Endothelial cell of umbilical vein (primary cell): ENCODE data around the gene MBNL2. TPM values are rescaled to one million over a fixed set of nuclear protein-coding genes. Genes with fewer than 3 reads are reported as not detected.

Source experiments
- BruUV-seq: library from RNA; stranded (reverse); fragments of 400-500 nt; replicated peaks from 2 replicates; lab custom pipeline; 2021; lab: Mats Ljungman, UMichigan
- CTCF ChIA-PET: fragments of 300-600, 350-600 bp; sonication (Branson Sonifier 250); formaldehyde crosslinking; loops from one replicate; lab custom pipeline; 2021; ENCODE audit warnings: antibody characterized with exemption, inconsistent platforms; lab: Charles Lee
- POLR2A ChIA-PET: fragments of 300-600, 350-600 bp; sonication (Branson Sonifier 250); formaldehyde crosslinking; loops from one replicate; lab custom pipeline; 2021; ENCODE audit warnings: antibody characterized with exemption, inconsistent platforms; lab: Charles Lee
- DNase-seq: peaks from one replicate; pipeline ENCODE4 v3.0.0-alpha.2; 2011; ENCODE audit warnings: low read depth, low spot score
- FAIRE-seq: peaks from 2 replicates; lab custom pipeline; 2011; peaks lifted over from hg19 to GRCh38; lab: Jason Lieb, UNC
- H2AFZ ChIP-seq: 2 replicates; pipeline ENCODE4 v1.6.0; 2012; ENCODE audit warnings: low read depth, low read length, control low read depth, inconsistent platforms
- H3K27ac ChIP-seq: 2 replicates; pipeline ENCODE4 v1.5.1; 2011; ENCODE audit warnings: low read depth, mild to moderate bottlenecking, control low read depth, low read length, moderate library complexity; ENCODE audit not compliant: insufficient read depth
- H3K27me3 ChIP-seq, 2 experiments: 2 replicates each; pipeline versions ENCODE4 v1.6.0 to v1.6.1; 2011; ENCODE audit warnings: low read length in 2 of 2, mixed read lengths in 1 of 2; ENCODE audit not compliant: control insufficient read depth in 2 of 2, insufficient read depth in 2 of 2
- H3K36me3 ChIP-seq, 2 experiments: 2 replicates in 1 of 2; 3 replicates in 1 of 2; pipeline ENCODE4 v1.5.1; 2011; ENCODE audit warnings: low read length in 2 of 2, mild to moderate bottlenecking in 1 of 2, moderate library complexity in 1 of 2; ENCODE audit not compliant: control insufficient read depth in 2 of 2, insufficient read depth in 2 of 2; ENCODE audit errors: extremely low read depth in 1 of 2
- H3K4me1 ChIP-seq: 3 replicates; pipeline ENCODE4 v1.5.1; 2011; ENCODE audit warnings: mild to moderate bottlenecking, low read length; ENCODE audit not compliant: control insufficient read depth, insufficient read depth; ENCODE audit errors: extremely low read depth
- H3K4me2 ChIP-seq: 2 replicates; pipeline ENCODE4 v1.6.1; 2011; ENCODE audit warnings: low read length, control low read depth, mixed read lengths; ENCODE audit not compliant: insufficient read depth
- H3K4me3 ChIP-seq, 3 experiments: fragments of 200-600 bp in 1 of 3; sonication (generic), shearing (Covaris generic) in 1 of 3; replicated peaks in 1 of 3; 2 replicates each; pipeline ENCODE4 v1.5.1; 2011 to 2016; ENCODE audit warnings: control low read depth in 3 of 3, low read length in 3 of 3, mild to moderate bottlenecking in 2 of 3, inconsistent platforms in 1 of 3, low read depth in 1 of 3, moderate library complexity in 1 of 3; ENCODE audit not compliant: insufficient read depth in 1 of 3
- H3K79me2 ChIP-seq: 2 replicates; pipeline ENCODE4 v1.6.0; 2012; ENCODE audit warnings: low read length, inconsistent platforms; ENCODE audit not compliant: control insufficient read depth, insufficient read depth
- H3K9ac ChIP-seq: replicated peaks from 2 replicates; pipeline ENCODE3; 2011; ENCODE audit warnings: low read length, control low read depth; ENCODE audit not compliant: insufficient read depth; ENCODE audit errors: extremely low read depth
- H3K9me1 ChIP-seq: replicated peaks from 3 replicates; pipeline ENCODE4 v1.6.0; 2011; ENCODE audit warnings: mild to moderate bottlenecking, low read length; ENCODE audit not compliant: control insufficient read depth, insufficient read depth; ENCODE audit errors: extremely low read depth
- H3K9me3 ChIP-seq: replicated peaks from 2 replicates; pipeline ENCODE4 v1.5.1; 2012; ENCODE audit warnings: low read length, inconsistent platforms; ENCODE audit not compliant: control insufficient read depth, insufficient read depth
- H4K20me1 ChIP-seq: replicated peaks from 2 replicates; pipeline ENCODE3; 2011; ENCODE audit warnings: mild to moderate bottlenecking, low read length; ENCODE audit not compliant: control insufficient read depth, insufficient read depth; ENCODE audit errors: extremely low read depth
- EZH2 ChIP-seq: IDR thresholded peaks from 2 replicates; pipeline ENCODE4 v1.6.1; 2012; ENCODE audit warnings: borderline replicate concordance, low read depth, mild to moderate bottlenecking, moderate library complexity, low read length, inconsistent platforms; ENCODE audit not compliant: severe bottlenecking
- FOS ChIP-seq: IDR thresholded peaks from 2 replicates; pipeline ENCODE4 v1.6.1; 2011; ENCODE audit warnings: mild to moderate bottlenecking, low read length, moderate library complexity, borderline replicate concordance; ENCODE audit not compliant: insufficient read depth
- GATA2 ChIP-seq: IDR thresholded peaks from 2 replicates; pipeline ENCODE4 v1.7.0; 2011; ENCODE audit warnings: low read depth, mild to moderate bottlenecking, moderate library complexity, mixed read lengths, low read length; ENCODE audit not compliant: insufficient read length, insufficient read depth
- JUN ChIP-seq: IDR thresholded peaks from 2 replicates; pipeline ENCODE4 v1.6.1; 2011; ENCODE audit warnings: borderline replicate concordance, low read depth; ENCODE audit not compliant: insufficient read length, insufficient read depth
- MYC ChIP-seq: IDR thresholded peaks from one replicate; pipeline ENCODE4 v1.6.1; 2011; ENCODE audit warnings: mild to moderate bottlenecking, low read depth, low read length
- POLR2A ChIP-seq: IDR thresholded peaks from 2 replicates; pipeline ENCODE4 v1.6.1; 2012; ENCODE audit warnings: low read depth, mild to moderate bottlenecking, control low read depth, low read length
- POLR2AphosphoS5 ChIP-seq: IDR thresholded peaks from 2 replicates; pipeline ENCODE4 v1.6.1; 2012; ENCODE audit warnings: low read depth, mild to moderate bottlenecking, control low read depth, low read length, moderate library complexity; ENCODE audit not compliant: insufficient read depth
- dilution Hi-C: fragments of 300-500 bp; cut with MboI; formaldehyde crosslinking; loops from one replicate; pipeline ENCODE4 v1.15.0; 2019; ENCODE audit warnings: low sequenced_read_pairs; ENCODE audit not compliant: extremely low pct_ligation_motif_present
- intact Hi-C: fragments of 100-400 bp; cut with micrococcal nuclease; formaldehyde crosslinking; loops from one replicate; pipeline ENCODE4 v1.10.0; 2022
- polyA plus RNA-seq, 4 experiments: library from polyadenylated mRNA; depleted of rRNA in 3 of 4; stranded (reverse) in 3 of 4; unstranded in 1 of 4; fragments of >200 nt; gene quantifications; 2 replicates each; pipeline versions ENCODE4 v1.2.1 to v1.2.3, GENCODE V29; 2011 to 2012; ENCODE audit warnings: missing spikeins in 1 of 4
- total RNA-seq: library from RNA; stranded (reverse); gene quantifications from 2 replicates; pipeline ENCODE4 v1.2.3, GENCODE V29; 2021
- TF ChIP-seq, protein P1 (sequence below): IDR thresholded peaks from 2 replicates; pipeline ENCODE4 v1.6.1; 2011; ENCODE audit not compliant: insufficient read depth, insufficient read length
- TF ChIP-seq, protein P2 (sequence below), 2 donors: IDR thresholded peaks; 1 replicate in 1 of 2; 2 replicates in 1 of 2; pipeline ENCODE4 v1.5.1; 2011; ENCODE audit warnings: low read length in 2 of 2, mild to moderate bottlenecking in 2 of 2, moderate library complexity in 2 of 2, control low read depth in 1 of 2, inconsistent platforms in 1 of 2, low read depth in 1 of 2; ENCODE audit not compliant: insufficient read depth in 1 of 2; ENCODE audit errors: extremely low read depth in 1 of 2

Gene MBNL2
- total and polyA plus RNA-seq, 2 donors (not counting 3 experiments of a cell fraction or from before 2014, with no cell fraction given), result 32.9 to 76.5 TPM

- H3K4me2 ChIP-seq, result peak overlapping the region; percentile 30
- no peaks in the 10 kb centered on the region for H3K9me1 ChIP-seq
- DNase-seq (peak; percentile 81), FAIRE-seq (peak; percentile 76)
- TF ChIP-seq FOS (no peak), GATA2 (no peak), POLR2A (peak; percentile 58), MYC (no peak), JUN (peak; percentile 67), EZH2 (no peak), POLR2AphosphoS5 (peak; percentile 61)
- TF ChIP-seq, protein P1, sequence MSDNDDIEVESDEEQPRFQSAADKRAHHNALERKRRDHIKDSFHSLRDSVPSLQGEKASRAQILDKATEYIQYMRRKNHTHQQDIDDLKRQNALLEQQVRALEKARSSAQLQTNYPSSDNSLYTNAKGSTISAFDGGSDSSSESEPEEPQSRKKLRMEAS, result no peak
- TF ChIP-seq, protein P2, sequence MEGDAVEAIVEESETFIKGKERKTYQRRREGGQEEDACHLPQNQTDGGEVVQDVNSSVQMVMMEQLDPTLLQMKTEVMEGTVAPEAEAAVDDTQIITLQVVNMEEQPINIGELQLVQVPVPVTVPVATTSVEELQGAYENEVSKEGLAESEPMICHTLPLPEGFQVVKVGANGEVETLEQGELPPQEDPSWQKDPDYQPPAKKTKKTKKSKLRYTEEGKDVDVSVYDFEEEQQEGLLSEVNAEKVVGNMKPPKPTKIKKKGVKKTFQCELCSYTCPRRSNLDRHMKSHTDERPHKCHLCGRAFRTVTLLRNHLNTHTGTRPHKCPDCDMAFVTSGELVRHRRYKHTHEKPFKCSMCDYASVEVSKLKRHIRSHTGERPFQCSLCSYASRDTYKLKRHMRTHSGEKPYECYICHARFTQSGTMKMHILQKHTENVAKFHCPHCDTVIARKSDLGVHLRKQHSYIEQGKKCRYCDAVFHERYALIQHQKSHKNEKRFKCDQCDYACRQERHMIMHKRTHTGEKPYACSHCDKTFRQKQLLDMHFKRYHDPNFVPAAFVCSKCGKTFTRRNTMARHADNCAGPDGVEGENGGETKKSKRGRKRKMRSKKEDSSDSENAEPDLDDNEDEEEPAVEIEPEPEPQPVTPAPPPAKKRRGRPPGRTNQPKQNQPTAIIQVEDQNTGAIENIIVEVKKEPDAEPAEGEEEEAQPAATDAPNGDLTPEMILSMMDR (IDR thresholded peaks at IDR 0.05; ENCODE audit: extremely low read depth in 1 of 2, insufficient read depth in 1 of 2, low read depth in 1 of 2, low read length in 2 of 2), result no peak
- peaks cover 3% of the 10 kb centered on the region in 2 experiments for H3K36me3 ChIP-seq
- dilution Hi-C loops (no loop called here), intact Hi-C loops (loop anchor here (1.0 kb wide), 3 partner anchors 14 to 54 kb away; no protein-coding TSS in a partner anchor)
- no peaks in the 10 kb centered on the region for H4K20me1 ChIP-seq
- BruUV-seq, result TSS peak; percentile 74
- ChIA-PET CTCF (interaction anchor here (0.7 to 4.8 kb wide), 16 partner anchors 9 to 223 kb away, joined by 3 to 34 read pairs (median 6); no protein-coding TSS in a partner anchor), POLR2A (interaction anchor here (1.0 to 1.8 kb wide), 7 partner anchors 9 to 25 kb away, joined by 3 to 9 read pairs (median 4); partner anchors contain the start of gene MBNL2)
- H3K4me3 ChIP-seq, result no peak overlapping the region
- no peaks in the 10 kb centered on the region for H3K9me3 ChIP-seq
- no peaks in the 10 kb centered on the region for H3K27me3 ChIP-seq
- H3K9ac ChIP-seq, result peak overlapping the region; percentile 46
- H2AFZ ChIP-seq, result no peak overlapping the region
- H3K79me2 ChIP-seq, result peaks cover 84% of the 10 kb centered on the region
- peaks cover 95% of the 10 kb centered on the region for H3K4me1 ChIP-seq
- peak overlapping the region; percentile 79 for H3K27ac ChIP-seq
Measured at GRCh38 chr13:97240788-97241734, 18.9 kb downstream of the MBNL2 start.
